HepG2 (cell line): Measurements from ENCODE around the gene ANKRD27. TPM values are rescaled to one million over a fixed set of nuclear protein-coding genes. Genes with fewer than 3 reads are reported as not detected.

Source experiments
- ATAC-seq: fragments of 200-7000 bp; cut with Tn5 transposase; 3 replicates; pipeline ENCODE4 v1.9.1; 2020; ENCODE audit warnings: mild to moderate bottlenecking, moderate library complexity
- BruUV-seq: library from RNA; stranded (reverse); fragments of 400-500 nt; replicated peaks from 2 replicates; lab custom pipeline; 2021; lab: Mats Ljungman, UMichigan
- CTCF ChIA-PET: fragments of 300-600 bp; formaldehyde crosslinking; extraction: SDS; loops from one replicate; lab custom pipeline; 2021; ENCODE audit warnings: low total read pairs, inconsistent platforms, low intra/inter-chr PET ratio; lab: Yijun Ruan, JAX
- POLR2A ChIA-PET: fragments of 350-600 bp; sonication (Branson Sonifier 250); formaldehyde crosslinking; loops from one replicate; lab custom pipeline; 2020; ENCODE audit warnings: antibody characterized with exemption, inconsistent platforms; lab: Yijun Ruan, JAX
- DNase-seq: peaks from one replicate; pipeline ENCODE4 v3.0.0-alpha.2; 2015; ENCODE audit warnings: low spot score
- FAIRE-seq: peaks from 3 replicates; lab custom pipeline; 2011; peaks lifted over from hg19 to GRCh38; lab: Jason Lieb, UNC
- H2AFZ ChIP-seq: one replicate; pipeline ENCODE4 v1.6.1; 2011; ENCODE audit warnings: low read length, inconsistent platforms
- H3K27ac ChIP-seq: fragments of 300-600 bp; 3 replicates; pipeline ENCODE4 v1.8.0; 2011; ENCODE audit warnings: mixed run types, mild to moderate bottlenecking, mixed read lengths, low read length, inconsistent platforms; ENCODE audit not compliant: insufficient read depth; ENCODE audit errors: extremely low read length
- H3K27me3 ChIP-seq, 2 experiments: fragments of 200-600 bp in 1 of 2; 2 replicates in 1 of 2; 3 replicates in 1 of 2; pipeline versions ENCODE4 v1.6.0 to v1.8.0; 2011; ENCODE audit warnings: low read length in 2 of 2, mild to moderate bottlenecking in 2 of 2, moderate library complexity in 2 of 2, inconsistent platforms in 1 of 2; ENCODE audit not compliant: insufficient read depth in 2 of 2, control insufficient read depth in 1 of 2
- H3K36me3 ChIP-seq, 2 experiments: fragments of 200-600 bp in 1 of 2; replicated peaks in 1 of 2; 2 replicates in 1 of 2; 3 replicates in 1 of 2; pipeline versions ENCODE4 v1.5.1 to v1.8.0; 2011; ENCODE audit warnings: low read length in 2 of 2, inconsistent platforms in 1 of 2; ENCODE audit not compliant: insufficient read depth in 2 of 2, control insufficient read depth in 1 of 2
- H3K4me1 ChIP-seq: 2 replicates; pipeline ENCODE4 v1.5.1; 2012; ENCODE audit warnings: low read length, inconsistent platforms; ENCODE audit not compliant: insufficient read depth
- H3K4me2 ChIP-seq: 2 replicates; pipeline ENCODE4 v1.6.0; 2011; ENCODE audit warnings: low read depth, low read length, inconsistent platforms
- H3K4me3 ChIP-seq, 3 experiments: fragments of 200-600 bp in 1 of 3; sonication (generic), shearing (Covaris generic) in 1 of 3; replicated peaks in 1 of 3; 2 replicates each; pipeline ENCODE4 v1.5.1; 2011 to 2016; ENCODE audit warnings: low read length in 3 of 3, inconsistent platforms in 2 of 3, low read depth in 2 of 3, mild to moderate bottlenecking in 2 of 3, control low read depth in 1 of 3, mixed read lengths in 1 of 3; ENCODE audit not compliant: insufficient read depth in 1 of 3
- H3K79me2 ChIP-seq: one replicate; pipeline ENCODE4 v1.6.1; 2011; ENCODE audit warnings: low read length, inconsistent platforms; ENCODE audit not compliant: insufficient read depth
- H3K9ac ChIP-seq: 2 replicates; pipeline ENCODE4 v1.6.0; 2011; ENCODE audit warnings: mild to moderate bottlenecking, low read depth, low read length, inconsistent platforms; ENCODE audit not compliant: insufficient read depth
- H3K9me3 ChIP-seq: 2 replicates; pipeline ENCODE4 v1.5.1; 2012; ENCODE audit warnings: mild to moderate bottlenecking, low read length
- H4K20me1 ChIP-seq: 2 replicates; pipeline ENCODE4 v1.6.0; 2011; ENCODE audit warnings: inconsistent platforms, mild to moderate bottlenecking, low read length, moderate library complexity; ENCODE audit not compliant: insufficient read depth
- ARID3A ChIP-seq: IDR thresholded peaks from 2 replicates; pipeline ENCODE4 v1.6.1; 2012; ENCODE audit warnings: low read depth, low read length, improper control_type of control experiment
- ETV6 ChIP-seq: sonication (generic); formaldehyde crosslinking; conservative IDR thresholded peaks from 2 replicates; pipeline ENCODE4 v1.4.0; 2020; ENCODE audit warnings: missing genetic modification reagents
- JUND ChIP-seq: sonication (generic); formaldehyde crosslinking; IDR thresholded peaks from 2 replicates; pipeline ENCODE4 v1.8.0; 2022; ENCODE audit warnings: mild to moderate bottlenecking, missing genetic modification reagents
- NR3C1 ChIP-seq: sonication (generic); formaldehyde crosslinking; IDR thresholded peaks from 2 replicates; pipeline ENCODE4 v1.4.0; 2020; ENCODE audit warnings: missing genetic modification reagents
- NRL ChIP-seq: sonication (generic); formaldehyde crosslinking; IDR thresholded peaks from 2 replicates; pipeline ENCODE4 v1.5.0; 2020; ENCODE audit warnings: missing genetic modification reagents, mild to moderate bottlenecking, moderate library complexity, borderline replicate concordance
- PITX1 ChIP-seq: sonication (generic); formaldehyde crosslinking; IDR thresholded peaks from 2 replicates; pipeline ENCODE4 v1.5.1; 2020; ENCODE audit warnings: mild to moderate bottlenecking, missing genetic modification reagents
- SMC3 ChIP-seq: IDR thresholded peaks from 2 replicates; pipeline ENCODE4 v1.6.1; 2011; ENCODE audit warnings: low read length, improper control_type of control experiment
- SNAPC4 ChIP-seq: sonication (generic); formaldehyde crosslinking; IDR thresholded peaks from 2 replicates; pipeline ENCODE4 v1.4.0; 2020; ENCODE audit warnings: mild to moderate bottlenecking, missing genetic modification reagents
- SSRP1 ChIP-seq: IDR thresholded peaks from 2 replicates; pipeline ENCODE4 v1.6.1; 2016; ENCODE audit warnings: control low read depth
- STAG1 ChIP-seq: sonication (generic); formaldehyde crosslinking; IDR thresholded peaks from 2 replicates; pipeline ENCODE4 v1.4.0; 2020; ENCODE audit warnings: missing genetic modification reagents
- YEATS4 ChIP-seq: sonication (generic); formaldehyde crosslinking; IDR thresholded peaks from 2 replicates; pipeline ENCODE4 v1.4.0; 2020; ENCODE audit warnings: missing genetic modification reagents, borderline replicate concordance
- ZFX ChIP-seq: sonication (generic); formaldehyde crosslinking; IDR thresholded peaks from 2 replicates; pipeline ENCODE4 v1.4.0; 2020; ENCODE audit warnings: mild to moderate bottlenecking, low read depth, missing genetic modification reagents, moderate library complexity
- ZNF207 ChIP-seq: fragments of 450-650 bp; IDR thresholded peaks from 2 replicates; pipeline ENCODE4 v1.6.1; 2016; ENCODE audit warnings: antibody characterized with exemption, borderline replicate concordance
- ZNF263 ChIP-seq: sonication (generic); formaldehyde crosslinking; IDR thresholded peaks from 2 replicates; pipeline ENCODE4 v1.4.0; 2020; ENCODE audit warnings: missing genetic modification reagents
- ZNF432 ChIP-seq: sonication (generic); formaldehyde crosslinking; IDR thresholded peaks from 2 replicates; pipeline ENCODE4 v1.5.0; 2020; ENCODE audit warnings: missing genetic modification reagents, mild to moderate bottlenecking, borderline replicate concordance
- ZNF709 ChIP-seq: sonication (generic); formaldehyde crosslinking; IDR thresholded peaks from 2 replicates; pipeline ENCODE4 v1.5.0; 2020; ENCODE audit warnings: mild to moderate bottlenecking, missing genetic modification reagents
- ZNF768 ChIP-seq: sonication (generic); formaldehyde crosslinking; IDR thresholded peaks from 2 replicates; pipeline ENCODE4 v1.4.0; 2020; ENCODE audit warnings: missing genetic modification reagents
- ZSCAN21 ChIP-seq: sonication (generic); formaldehyde crosslinking; IDR thresholded peaks from 2 replicates; pipeline ENCODE4 v1.8.0; 2022; ENCODE audit warnings: mild to moderate bottlenecking, missing genetic modification reagents, moderate library complexity, borderline replicate concordance
- WGBS: methylation state at CpG from one replicate; pipeline ENCODE4 v1.1.6; 2017; ENCODE audit warnings: low lambda C conversion rate; 5-methylcytosine and 5-hydroxymethylcytosine counted together
- in situ Hi-C: cut with HindIII; loops from 2 replicates; pipeline ENCODE4 v1.10.0; 2017; ENCODE audit warnings: low pct_unique_long_range_greater_than_20kb; ENCODE audit not compliant: extremely low pct_ligation_motif_present
- intact Hi-C: fragments of 100-400 bp; cut with micrococcal nuclease; formaldehyde crosslinking; loops from one replicate; pipeline ENCODE4 v1.10.0; 2022; ENCODE audit not compliant: unreplicated experiment
- polyA plus RNA-seq, 8 experiments: library from polyadenylated mRNA; depleted of rRNA in 3 of 8; stranded (reverse) in 7 of 8; unstranded in 1 of 8; fragments of >200 nt; fragmentation: Illumina TruSeq in 4 of 8; extraction: Trizol in 4 of 8; gene quantifications; 2 replicates each; pipeline versions ENCODE4 v1.2.1 to v1.2.3, GENCODE V29; 2011 to 2016; ENCODE audit warnings: low read depth in 4 of 8, missing spikeins in 1 of 8, mixed read lengths in 1 of 8; ENCODE audit not compliant: insufficient read depth in 1 of 8
- total RNA-seq, 5 experiments: library from RNA; depleted of rRNA; stranded (reverse); fragments of >200 nt; fragmentation: Illumina TruSeq; extraction: Trizol; gene quantifications; 2 replicates each; pipeline ENCODE4 v1.2.3, GENCODE V29; 2016; ENCODE audit warnings: low read depth in 1 of 5
- TF ChIP-seq, protein P1 (sequence below): sonication (generic); formaldehyde crosslinking; IDR thresholded peaks from 2 replicates; pipeline ENCODE4 v1.5.0; 2020; ENCODE audit warnings: mild to moderate bottlenecking, missing genetic modification reagents, moderate library complexity

ANKRD27 gene
- total and polyA plus RNA-seq, 2 of the 13 experiments (the other 11 are each of a cell fraction or from before 2014, with no cell fraction given): 22.2 to 23.7 TPM

- Histone ChIP-seq H3K4me2 (no peak overlapping the region), H3K4me3 (no peak overlapping the region), H3K9ac (no peak overlapping the region), H3K4me1 (no peaks in the 10 kb centered on the region), H2AFZ (no peak overlapping the region), H3K9me3 (no peaks in the 10 kb centered on the region), H3K27me3 (no peaks in the 10 kb centered on the region), H4K20me1 (no peaks in the 10 kb centered on the region), H3K79me2 (no peaks in the 10 kb centered on the region), H3K27ac (no peak overlapping the region), H3K36me3 (peaks cover 9 to 43% of the 10 kb centered on the region in 2 experiments)
- 53% methylated on average over 2 of the region's 2 CpGs for WGBS
- in situ Hi-C loops: no loop called here
- BruUV-seq: no TSS peak
- intact Hi-C loops: loop anchor here (2.0 kb wide), 1 partner anchor 271 kb away; no protein-coding TSS in a partner anchor
- ATAC-seq (peak; percentile 68), FAIRE-seq (peak; percentile 40), DNase-seq (peak; percentile 57)
- ChIA-PET CTCF (no interaction called here), POLR2A (no interaction called here)
- TF ChIP-seq PITX1: no peak
- no peak for TF ChIP-seq ZNF432 (CRISPR knock-in tag)
- TF ChIP-seq, protein P1, sequence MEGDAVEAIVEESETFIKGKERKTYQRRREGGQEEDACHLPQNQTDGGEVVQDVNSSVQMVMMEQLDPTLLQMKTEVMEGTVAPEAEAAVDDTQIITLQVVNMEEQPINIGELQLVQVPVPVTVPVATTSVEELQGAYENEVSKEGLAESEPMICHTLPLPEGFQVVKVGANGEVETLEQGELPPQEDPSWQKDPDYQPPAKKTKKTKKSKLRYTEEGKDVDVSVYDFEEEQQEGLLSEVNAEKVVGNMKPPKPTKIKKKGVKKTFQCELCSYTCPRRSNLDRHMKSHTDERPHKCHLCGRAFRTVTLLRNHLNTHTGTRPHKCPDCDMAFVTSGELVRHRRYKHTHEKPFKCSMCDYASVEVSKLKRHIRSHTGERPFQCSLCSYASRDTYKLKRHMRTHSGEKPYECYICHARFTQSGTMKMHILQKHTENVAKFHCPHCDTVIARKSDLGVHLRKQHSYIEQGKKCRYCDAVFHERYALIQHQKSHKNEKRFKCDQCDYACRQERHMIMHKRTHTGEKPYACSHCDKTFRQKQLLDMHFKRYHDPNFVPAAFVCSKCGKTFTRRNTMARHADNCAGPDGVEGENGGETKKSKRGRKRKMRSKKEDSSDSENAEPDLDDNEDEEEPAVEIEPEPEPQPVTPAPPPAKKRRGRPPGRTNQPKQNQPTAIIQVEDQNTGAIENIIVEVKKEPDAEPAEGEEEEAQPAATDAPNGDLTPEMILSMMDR (CRISPR knock-in tag): peak; percentile 73
- no peak for TF ChIP-seq ZNF207
- TF ChIP-seq SNAPC4 (CRISPR knock-in tag): no peak
- TF ChIP-seq STAG1: peak; percentile 58
- TF ChIP-seq ETV6 (CRISPR knock-in tag): no peak
- TF ChIP-seq SSRP1 (CRISPR knock-in tag): 0 out of 2 replicates have a peak, but pooled peaks have one; percentile 24
- TF ChIP-seq YEATS4 (CRISPR knock-in tag): no peak
- TF ChIP-seq ZNF709 (CRISPR knock-in tag): no peak
- no peak for TF ChIP-seq ZSCAN21
- no peak for TF ChIP-seq JUND (CRISPR knock-in tag)
- TF ChIP-seq SMC3: peak; percentile 63; the same call in 1 of the 2 replicates
- no peak for TF ChIP-seq ZNF263
- no peak for TF ChIP-seq ZFX (CRISPR knock-in tag)
- TF ChIP-seq ZNF768 (CRISPR knock-in tag): no peak
- TF ChIP-seq ARID3A: 0 out of 2 replicates have a peak, but pooled peaks have one; percentile 15
- no peak for TF ChIP-seq NR3C1 (CRISPR knock-in tag)
- no peak for TF ChIP-seq NRL (CRISPR knock-in tag)
Measured at GRCh38 chr19:32599736-32600157, 75.2 kb downstream of the ANKRD27 start.
